Measurements from ENCODE around the gene TTLL5. TPM values are rescaled to one million over a fixed set of nuclear protein-coding genes. Genes with fewer than 3 reads are reported as not detected.

The TTLL5 gene
- total RNA-seq, 8 experiments from 2014 or later = 10.7 to 35.7 (median 17.2) TPM

- 60 to 100% (median 90%) methylated on average over 1 to 10 of the region's 15 CpGs; no CpG with 5 or more reads in 2 of the 10 experiments for WGBS, 10 experiments
- Histone ChIP-seq H3K4me1 (replicated peaks in 1 of 2) (peaks cover 0 to 3% of the 10 kb centered on the region in 2 donors), H3K27ac (no peak overlapping the region), H3K4me3 (no peak overlapping the region)
- no peak for ATAC-seq (replicated peaks in 6 of 8)
- in situ Hi-C loops (cut with MboI; ENCODE audit: low pct_unique_long_range_greater_than_20kb in 2 of 9, low sequenced_read_pairs in 9 of 9, unreplicated experiment in 9 of 9) = loop anchor here in 3 of 9 experiments (10.0 to 25.0 kb wide), 3 partner anchors 57 to 259 kb away; no protein-coding TSS in a partner anchor
Measured at GRCh38 chr14:75971509-75971908, 310.5 kb downstream of the TTLL5 start.

DNA sequence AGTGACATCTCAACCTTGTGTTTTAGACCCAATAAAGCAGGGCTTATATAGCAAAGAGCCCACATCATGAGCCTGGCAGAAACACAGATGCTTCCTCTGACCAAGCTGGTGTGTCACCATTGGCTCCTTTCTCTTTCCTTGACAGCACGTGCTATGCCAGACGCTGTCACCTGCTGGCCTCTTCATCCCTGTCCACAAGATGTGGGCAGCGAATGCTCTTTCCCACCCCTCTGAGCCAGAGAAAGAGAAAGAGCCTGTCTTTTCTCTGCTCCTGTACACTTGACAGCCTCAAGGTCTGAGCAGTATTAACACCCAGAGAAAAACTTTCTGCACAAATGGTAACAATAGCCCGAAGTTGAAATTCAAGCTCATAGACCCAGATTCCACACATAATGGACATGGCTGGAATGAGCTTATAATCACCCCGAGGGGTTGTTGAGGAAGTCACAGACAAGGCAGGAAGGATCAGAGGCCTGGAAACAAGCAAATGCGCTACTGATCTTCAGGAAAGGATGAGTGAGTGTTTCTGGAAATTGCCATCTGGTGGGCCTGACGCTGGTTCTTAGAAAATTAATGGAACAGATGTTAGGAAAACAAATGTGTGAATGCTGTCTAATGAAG lies 311.9 kb downstream of the TTLL5 start:
- Histone ChIP-seq H3K4me3 (no peak overlapping the region), H3K4me1 (replicated peaks in 1 of 2) (peaks cover 0 to 3% of the 10 kb centered on the region in 2 donors), H3K27ac (no peak overlapping the region)
- 6 to 66% (median 27%) methylated on average over 1 to 6 of the region's 7 CpGs for WGBS, 10 experiments
- in situ Hi-C loops (cut with MboI; ENCODE audit: low pct_unique_long_range_greater_than_20kb in 2 of 9, low sequenced_read_pairs in 9 of 9, unreplicated experiment in 9 of 9) = loop anchor here in 3 of 9 experiments (10.0 to 25.0 kb wide), 3 partner anchors 58 to 261 kb away; no protein-coding TSS in a partner anchor
- ATAC-seq (replicated peaks in 6 of 8) = peak in 6 of 8 experiments; percentile 28 to 84 (median 50)

DNA sequence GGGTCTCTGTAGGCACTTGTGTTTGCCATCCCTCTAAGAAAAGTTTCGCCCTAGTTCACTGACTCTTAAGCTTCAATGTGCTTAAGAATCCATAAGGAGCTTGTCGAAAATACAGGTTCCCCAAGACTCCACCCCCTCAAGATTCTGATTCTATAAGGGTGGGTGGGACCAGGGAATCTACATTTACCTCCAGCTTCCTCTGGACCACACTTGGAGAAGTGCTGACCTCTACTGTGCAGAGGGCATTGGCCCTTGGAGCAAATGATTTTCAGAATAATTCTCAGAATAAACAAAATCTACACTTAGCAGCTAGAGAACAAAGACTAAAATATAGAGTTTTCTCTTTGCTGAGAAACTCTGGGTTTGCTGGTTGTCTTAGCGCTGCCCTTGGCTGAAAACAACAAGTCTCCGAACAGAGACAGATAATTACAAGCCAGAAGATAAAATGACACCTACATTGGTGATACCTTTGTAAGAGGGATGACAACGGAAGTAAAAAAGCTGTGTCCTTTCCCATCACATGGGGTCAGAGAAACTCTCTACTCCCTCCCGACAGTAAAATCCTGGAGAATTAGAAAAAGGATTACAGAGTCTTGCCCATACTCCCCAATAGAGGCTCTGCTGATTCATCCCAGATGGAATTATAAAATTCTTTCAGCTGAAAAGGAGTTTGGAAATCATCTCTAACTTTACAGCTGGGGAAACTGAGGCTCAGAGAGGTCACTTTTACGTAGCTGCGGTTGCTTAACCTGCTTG lies 316.0 kb downstream of the TTLL5 start:
- Histone ChIP-seq H3K27ac (no peak overlapping the region), H3K4me1 (replicated peaks in 1 of 2) (peaks cover 4 to 10% of the 10 kb centered on the region in 2 donors), H3K4me3 (no peak overlapping the region)
- in situ Hi-C loops (cut with MboI; ENCODE audit: low pct_unique_long_range_greater_than_20kb in 2 of 9, low sequenced_read_pairs in 9 of 9, unreplicated experiment in 9 of 9) = loop anchor here in 5 of 9 experiments (10.0 to 25.0 kb wide), 3 partner anchors 62 to 265 kb away; no protein-coding TSS in a partner anchor
- ATAC-seq (replicated peaks in 6 of 8) = no peak
- 30 to 100% (median 68%) methylated on average over 2 to 6 of the region's 8 CpGs; no CpG with 5 or more reads in 1 of the 10 experiments for WGBS, 10 experiments

GRCh38 chr14:75977582-75977943 lies 316.5 kb downstream of the TTLL5 start:
- in situ Hi-C loops (cut with MboI; ENCODE audit: low pct_unique_long_range_greater_than_20kb in 2 of 9, low sequenced_read_pairs in 9 of 9, unreplicated experiment in 9 of 9) = loop anchor here in 5 of 9 experiments (10.0 to 25.0 kb wide), 3 partner anchors 63 to 265 kb away; no protein-coding TSS in a partner anchor
- 0 to 100% (median 54%) methylated on average over 1 to 3 of the region's 3 CpGs for WGBS, 10 experiments
- ATAC-seq (replicated peaks in 6 of 8) = no peak
- H3K27ac ChIP-seq = no peak overlapping the region
- H3K4me3 ChIP-seq = no peak overlapping the region
- H3K4me1 ChIP-seq (replicated peaks in 1 of 2) = peaks cover 4 to 10% of the 10 kb centered on the region in 2 donors

DNA sequence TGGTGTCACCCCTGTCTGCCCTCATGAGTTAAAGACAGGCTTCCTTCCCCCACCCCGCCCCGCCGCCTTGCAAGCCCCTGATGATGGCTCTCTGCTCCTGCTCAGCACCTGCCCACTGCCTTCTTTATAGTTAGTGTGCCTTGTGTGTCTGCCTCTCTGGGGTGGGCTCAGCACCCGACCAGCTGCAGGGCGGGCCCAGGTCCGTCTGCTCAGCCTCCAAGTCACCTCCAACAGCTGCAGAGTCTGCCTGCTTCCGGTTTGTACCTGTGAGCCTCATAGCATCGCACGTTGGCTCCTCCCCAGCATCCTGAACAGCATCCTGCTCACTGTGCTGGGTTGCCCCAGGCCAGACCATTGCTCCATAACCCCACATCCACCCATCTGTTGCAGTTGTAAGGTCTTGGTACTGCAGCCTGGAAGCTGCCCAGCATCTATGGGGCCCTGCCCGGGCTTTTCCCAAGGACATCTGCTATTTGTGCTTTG lies 317.2 kb downstream of the TTLL5 start:
- Histone ChIP-seq H3K4me3 (no peak overlapping the region), H3K27ac (no peak overlapping the region), H3K4me1 (replicated peaks in 1 of 2) (peaks cover 4 to 8% of the 10 kb centered on the region in 2 donors)
- ATAC-seq (replicated peaks in 6 of 8) = peak in 1 of 8 experiments; percentile 1
- in situ Hi-C loops (cut with MboI; ENCODE audit: low pct_unique_long_range_greater_than_20kb in 2 of 9, low sequenced_read_pairs in 9 of 9, unreplicated experiment in 9 of 9) = loop anchor here in 5 of 9 experiments (10.0 to 25.0 kb wide), 3 partner anchors 63 to 266 kb away; no protein-coding TSS in a partner anchor
- WGBS, 10 experiments = 100% methylated on average over 1 to 2 of the region's 10 CpGs; no CpG with 5 or more reads in 8 of the 10 experiments

GRCh38 chr14:75979071-75979571 lies 318.1 kb downstream of the TTLL5 start:
- peak in 3 of 8 experiments; percentile 1 to 8 (median 3) for ATAC-seq (replicated peaks in 6 of 8)
- WGBS, 10 experiments = 38 to 80% methylated on average over 1 to 4 of the region's 14 CpGs; no CpG with 5 or more reads in 8 of the 10 experiments
- no peak overlapping the region for H3K4me3 ChIP-seq

DNA sequence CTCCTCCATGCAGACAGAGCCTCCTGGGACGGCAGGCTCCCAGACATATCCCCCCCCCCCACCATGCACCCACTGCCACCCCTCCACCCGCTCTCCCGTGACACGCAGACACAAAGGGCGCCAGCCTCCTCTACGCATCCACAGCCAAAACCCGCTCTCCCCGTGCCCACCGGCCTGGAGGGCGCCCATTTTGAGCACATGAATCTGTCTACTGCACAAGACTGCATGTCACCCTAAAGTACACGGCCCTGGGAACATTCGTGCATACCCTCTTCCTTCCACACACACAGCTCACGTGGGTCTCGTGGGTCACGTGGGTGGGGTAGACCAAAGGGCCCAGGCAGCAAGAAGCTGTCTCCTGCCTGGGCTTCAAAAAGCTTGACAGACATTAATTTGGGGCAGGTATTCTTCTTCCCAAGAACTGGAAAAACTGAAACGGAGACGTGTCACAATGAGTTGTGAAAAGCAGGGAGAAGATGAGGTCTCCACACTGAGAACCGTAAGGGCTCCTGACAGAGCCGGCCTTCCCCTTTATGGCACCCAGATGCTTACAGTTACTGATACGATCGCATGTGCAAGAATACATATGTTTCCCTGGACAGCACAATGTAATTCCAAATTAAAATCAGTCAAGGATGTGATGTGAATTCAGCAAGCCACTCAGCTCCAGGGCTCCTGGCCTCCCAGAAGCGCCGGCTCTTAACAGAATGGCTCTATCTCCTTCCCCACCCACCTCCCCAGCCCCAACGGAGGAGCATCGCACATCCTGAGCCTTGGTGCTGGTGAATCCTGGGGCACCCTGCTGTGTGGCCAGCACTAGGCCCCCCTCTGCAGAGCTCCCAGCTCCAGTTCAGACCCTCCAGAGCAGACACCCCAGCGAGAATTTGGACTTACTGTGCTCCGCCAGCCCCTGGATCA lies 318.9 kb downstream of the TTLL5 start:
- no peak for ATAC-seq (replicated peaks in 6 of 8)
- peaks cover 4 to 7% of the 10 kb centered on the region in 2 donors for H3K4me1 ChIP-seq (replicated peaks in 1 of 2)
- no peak overlapping the region for H3K27ac ChIP-seq
- WGBS, 10 experiments = 0 to 100% (median 76%) methylated on average over 2 to 9 of the region's 27 CpGs; no CpG with 5 or more reads in 5 of the 10 experiments
- H3K4me3 ChIP-seq = no peak overlapping the region
- in situ Hi-C loops (cut with MboI; ENCODE audit: low pct_unique_long_range_greater_than_20kb in 2 of 9, low sequenced_read_pairs in 9 of 9, unreplicated experiment in 9 of 9) = loop anchor here in 7 of 9 experiments (10.0 to 25.0 kb wide), 4 partner anchors 65 to 268 kb away; no protein-coding TSS in a partner anchor

More at GRCh38 chr14:75979071-75979571, 318.1 kb downstream of the TTLL5 start:
- Histone ChIP-seq H3K4me1 (replicated peaks in 1 of 2) (peaks cover 4 to 7% of the 10 kb centered on the region in 2 donors), H3K27ac (no peak overlapping the region)
- in situ Hi-C loops (cut with MboI; ENCODE audit: low pct_unique_long_range_greater_than_20kb in 2 of 9, low sequenced_read_pairs in 9 of 9, unreplicated experiment in 9 of 9) = loop anchor here in 5 of 9 experiments (10.0 to 25.0 kb wide), 3 partner anchors 64 to 267 kb away; no protein-coding TSS in a partner anchor

- no peak for ATAC-seq (replicated peaks in 6 of 8)
- in situ Hi-C loops (cut with MboI; ENCODE audit: low pct_unique_long_range_greater_than_20kb in 2 of 9, low sequenced_read_pairs in 9 of 9, unreplicated experiment in 9 of 9) = loop anchor here in 6 of 9 experiments (10.0 to 25.0 kb wide), 3 partner anchors 76 to 269 kb away; no protein-coding TSS in a partner anchor
Measured at GRCh38 chr14:75980856-75981255, 319.8 kb downstream of the TTLL5 start.

GRCh38 chr14:75981426-75982265 lies 320.6 kb downstream of the TTLL5 start, which contains the start of gene TGFB3:
TSS of gene TGFB3 (minus strand) at chr14:75981995. CDS start at chr14:75980893, 1,102 bp downstream.
- WGBS, 10 experiments = 0 to 9% (median 3%) methylated on average over 2 to 11 of the region's 26 CpGs; no CpG with 5 or more reads in 2 of the 10 experiments
- Histone ChIP-seq H3K4me1 (replicated peaks in 1 of 2) (peaks cover 7 to 10% of the 10 kb centered on the region in 2 donors), H3K4me3 (peak within 1 kb of the TSS; percentile 61 to 94 (median 63)), H3K27ac (peak within 1 kb of the TSS in 1 of 2 donors; percentile 24)
- peak; percentile 47 to 66 (median 56) for ATAC-seq (replicated peaks in 6 of 8)
- in situ Hi-C loops (cut with MboI; ENCODE audit: low pct_unique_long_range_greater_than_20kb in 2 of 9, low sequenced_read_pairs in 9 of 9, unreplicated experiment in 9 of 9) = loop anchor here in 6 of 9 experiments (10.0 to 25.0 kb wide), 3 partner anchors 77 to 269 kb away; no protein-coding TSS in a partner anchor

More at GRCh38 chr14:75980856-75981255, 319.8 kb downstream of the TTLL5 start:
- 18 to 100% (median 80%) methylated on average over 1 to 5 of the region's 8 CpGs; no CpG with 5 or more reads in 5 of the 10 experiments for WGBS, 10 experiments
- Histone ChIP-seq H3K4me1 (replicated peaks in 1 of 2) (peaks cover 4 to 7% of the 10 kb centered on the region in 2 donors), H3K4me3 (no peak overlapping the region), H3K27ac (no peak overlapping the region)

- Histone ChIP-seq H3K4me1 (replicated peaks in 1 of 2) (peaks cover 7 to 11% of the 10 kb centered on the region in 2 donors), H3K27ac (peak overlapping the region in 1 of 2 donors; percentile 24), H3K4me3 (peak overlapping the region; percentile 61 to 94 (median 63))
- WGBS, 10 experiments = 0% methylated on average over 2 to 9 of the region's 77 CpGs; no CpG with 5 or more reads in 7 of the 10 experiments
- peak; percentile 25 to 83 (median 76) for ATAC-seq (replicated peaks in 6 of 8)
- in situ Hi-C loops (cut with MboI; ENCODE audit: low pct_unique_long_range_greater_than_20kb in 2 of 9, low sequenced_read_pairs in 9 of 9, unreplicated experiment in 9 of 9) = loop anchor here in 6 of 9 experiments (10.0 to 25.0 kb wide), 3 partner anchors 78 to 270 kb away; no protein-coding TSS in a partner anchor
Measured at GRCh38 chr14:75982266-75983018, 321.4 kb downstream of the TTLL5 start.

Measured in motor neuron (in vitro differentiated cells).